Neural cell (in vitro differentiated cells): ENCODE measurements around the gene GHRL. TPM values are rescaled to one million over a fixed set of nuclear protein-coding genes. Genes with fewer than 3 reads are reported as not detected.

Source experiments
- H2AFZ ChIP-seq: fragments of 200-600, 300-800 bp; sonication (generic), shearing (Covaris generic); 2 replicates; pipeline ENCODE4 v1.6.0; 2014; ENCODE audit warnings: low read depth, mild to moderate bottlenecking, antibody characterized with exemption, low read length, moderate library complexity
- H3F3A ChIP-seq: fragments of 200-600 bp; shearing (Covaris generic); 2 replicates; pipeline ENCODE4 v1.6.1; 2016; ENCODE audit warnings: mild to moderate bottlenecking, moderate library complexity, mixed read lengths, antibody characterized with exemption, low read length; ENCODE audit not compliant: insufficient read depth, poor library complexity, severe bottlenecking
- H3K27ac ChIP-seq: fragments of 200-600, 300-800 bp; sonication (generic), shearing (Covaris generic); 2 replicates; pipeline ENCODE4 v1.5.1; 2014; ENCODE audit warnings: mild to moderate bottlenecking, low read length, moderate library complexity
- H3K27me3 ChIP-seq: fragments of 300-800, 200-600 bp; sonication (generic), shearing (Covaris generic); 2 replicates; pipeline ENCODE4 v1.6.0; 2014; ENCODE audit warnings: mild to moderate bottlenecking, low read depth, low read length, moderate library complexity; ENCODE audit not compliant: insufficient read depth
- H3K36me3 ChIP-seq: fragments of 300-800, 200-600 bp; sonication (generic), shearing (Covaris generic); 2 replicates; pipeline ENCODE4 v1.5.1; 2014; ENCODE audit warnings: mild to moderate bottlenecking, antibody characterized with exemption, low read length, moderate library complexity; ENCODE audit not compliant: insufficient read depth
- H3K4me2 ChIP-seq: fragments of 300-800, 200-600 bp; sonication (generic), shearing (Covaris generic); 2 replicates; pipeline ENCODE4 v1.6.0; 2014; ENCODE audit warnings: mild to moderate bottlenecking, low read length
- H3K4me3 ChIP-seq: fragments of 300-800, 200-600 bp; sonication (generic), shearing (Covaris generic); 2 replicates; pipeline ENCODE4 v1.5.1; 2014; ENCODE audit warnings: mild to moderate bottlenecking, low read length, moderate library complexity
- H3K79me2 ChIP-seq: fragments of 200-600 bp; shearing (Covaris generic); replicated peaks from 2 replicates; pipeline ENCODE4 v1.6.0; 2014; ENCODE audit warnings: mild to moderate bottlenecking, low read length, moderate library complexity; ENCODE audit not compliant: insufficient read depth
- H3K9ac ChIP-seq: fragments of 300-800, 200-600 bp; sonication (generic), shearing (Covaris generic); 2 replicates; pipeline ENCODE4 v1.6.1; 2016; ENCODE audit warnings: mild to moderate bottlenecking, low read length, mixed read lengths
- H3K9me2 ChIP-seq: fragments of 200-600 bp; shearing (Covaris generic); 2 replicates; pipeline ENCODE4 v1.6.1; 2016; ENCODE audit warnings: mild to moderate bottlenecking, low read length, mixed read lengths; ENCODE audit not compliant: insufficient read depth
- H3K9me3 ChIP-seq: fragments of 200-600, 300-800 bp; sonication (generic), shearing (Covaris generic); 2 replicates; pipeline ENCODE4 v1.6.1; 2016; ENCODE audit warnings: mild to moderate bottlenecking, mixed run types, low read length, moderate library complexity, mixed read lengths
- H4K20me1 ChIP-seq: fragments of 200-600 bp; shearing (Covaris generic); 2 replicates; pipeline ENCODE4 v1.6.1; 2016; ENCODE audit warnings: mild to moderate bottlenecking, mixed run types; ENCODE audit not compliant: insufficient read depth
- EP300 ChIP-seq: fragments of 450-650 bp; conservative IDR thresholded peaks from 2 replicates; pipeline ENCODE4 v1.6.1; 2014; ENCODE audit warnings: antibody characterized with exemption, mild to moderate bottlenecking, moderate library complexity; ENCODE audit not compliant: poor library complexity, severe bottlenecking
- EZH2 ChIP-seq: fragments of 200-600, 300-800 bp; shearing (Covaris generic), sonication (generic); IDR thresholded peaks from 2 replicates; pipeline ENCODE4 v1.6.1; 2014; ENCODE audit warnings: antibody characterized with exemption, low read length, borderline replicate concordance, mild to moderate bottlenecking; ENCODE audit not compliant: insufficient read depth, poor library complexity, severe bottlenecking
- MXI1 ChIP-seq: fragments of 450-650 bp; conservative IDR thresholded peaks from 2 replicates; pipeline ENCODE4 v1.6.1; 2014; ENCODE audit warnings: antibody characterized with exemption, mild to moderate bottlenecking; ENCODE audit not compliant: poor library complexity, severe bottlenecking
- POLR2AphosphoS5 ChIP-seq: IDR thresholded peaks from 2 replicates; pipeline ENCODE4 v1.6.1; 2012
- RAD21 ChIP-seq: fragments of 450-650 bp; conservative IDR thresholded peaks from 2 replicates; pipeline ENCODE4 v1.6.1; 2014; ENCODE audit warnings: antibody characterized with exemption, mild to moderate bottlenecking, moderate library complexity
- SMC3 ChIP-seq: fragments of 450-650 bp; conservative IDR thresholded peaks from 2 replicates; pipeline ENCODE4 v1.6.1; 2014; ENCODE audit warnings: antibody characterized with exemption, mild to moderate bottlenecking, moderate library complexity; ENCODE audit not compliant: poor library complexity
- TAF1 ChIP-seq: IDR thresholded peaks from 2 replicates; pipeline ENCODE4 v1.6.1; 2012; ENCODE audit warnings: low read depth
- polyA plus RNA-seq: library from polyadenylated mRNA; depleted of rRNA; stranded (reverse); fragments of >200 nt; gene quantifications from 2 replicates; pipeline ENCODE4 v1.2.3, GENCODE V29; 2014
- TF ChIP-seq, protein P1 (sequence below): fragments of 450-650 bp; IDR thresholded peaks from 2 replicates; pipeline ENCODE4 v1.5.1; 2014; ENCODE audit warnings: antibody characterized with exemption, mild to moderate bottlenecking, moderate library complexity; ENCODE audit not compliant: poor library complexity, severe bottlenecking
- TF ChIP-seq, protein P2 (sequence below): IDR thresholded peaks from 2 replicates; pipeline ENCODE4 v1.6.1; 2012; ENCODE audit warnings: borderline replicate concordance

Gene GHRL
- polyA plus RNA-seq, 1 donor from 2014 or later, result 2.8 TPM

- H3K4me3 ChIP-seq, result no peak overlapping the region
- no peaks in the 10 kb centered on the region for H3K9me2 ChIP-seq
- H3F3A ChIP-seq, result no peaks in the 10 kb centered on the region
- TF ChIP-seq, protein P1, sequence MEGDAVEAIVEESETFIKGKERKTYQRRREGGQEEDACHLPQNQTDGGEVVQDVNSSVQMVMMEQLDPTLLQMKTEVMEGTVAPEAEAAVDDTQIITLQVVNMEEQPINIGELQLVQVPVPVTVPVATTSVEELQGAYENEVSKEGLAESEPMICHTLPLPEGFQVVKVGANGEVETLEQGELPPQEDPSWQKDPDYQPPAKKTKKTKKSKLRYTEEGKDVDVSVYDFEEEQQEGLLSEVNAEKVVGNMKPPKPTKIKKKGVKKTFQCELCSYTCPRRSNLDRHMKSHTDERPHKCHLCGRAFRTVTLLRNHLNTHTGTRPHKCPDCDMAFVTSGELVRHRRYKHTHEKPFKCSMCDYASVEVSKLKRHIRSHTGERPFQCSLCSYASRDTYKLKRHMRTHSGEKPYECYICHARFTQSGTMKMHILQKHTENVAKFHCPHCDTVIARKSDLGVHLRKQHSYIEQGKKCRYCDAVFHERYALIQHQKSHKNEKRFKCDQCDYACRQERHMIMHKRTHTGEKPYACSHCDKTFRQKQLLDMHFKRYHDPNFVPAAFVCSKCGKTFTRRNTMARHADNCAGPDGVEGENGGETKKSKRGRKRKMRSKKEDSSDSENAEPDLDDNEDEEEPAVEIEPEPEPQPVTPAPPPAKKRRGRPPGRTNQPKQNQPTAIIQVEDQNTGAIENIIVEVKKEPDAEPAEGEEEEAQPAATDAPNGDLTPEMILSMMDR, result no peak
- TF ChIP-seq MXI1 (no peak), POLR2AphosphoS5 (no peak), EZH2 (no peak), RAD21 (no peak), EP300 (no peak), TAF1 (no peak), SMC3 (no peak)
- TF ChIP-seq, protein P2, sequence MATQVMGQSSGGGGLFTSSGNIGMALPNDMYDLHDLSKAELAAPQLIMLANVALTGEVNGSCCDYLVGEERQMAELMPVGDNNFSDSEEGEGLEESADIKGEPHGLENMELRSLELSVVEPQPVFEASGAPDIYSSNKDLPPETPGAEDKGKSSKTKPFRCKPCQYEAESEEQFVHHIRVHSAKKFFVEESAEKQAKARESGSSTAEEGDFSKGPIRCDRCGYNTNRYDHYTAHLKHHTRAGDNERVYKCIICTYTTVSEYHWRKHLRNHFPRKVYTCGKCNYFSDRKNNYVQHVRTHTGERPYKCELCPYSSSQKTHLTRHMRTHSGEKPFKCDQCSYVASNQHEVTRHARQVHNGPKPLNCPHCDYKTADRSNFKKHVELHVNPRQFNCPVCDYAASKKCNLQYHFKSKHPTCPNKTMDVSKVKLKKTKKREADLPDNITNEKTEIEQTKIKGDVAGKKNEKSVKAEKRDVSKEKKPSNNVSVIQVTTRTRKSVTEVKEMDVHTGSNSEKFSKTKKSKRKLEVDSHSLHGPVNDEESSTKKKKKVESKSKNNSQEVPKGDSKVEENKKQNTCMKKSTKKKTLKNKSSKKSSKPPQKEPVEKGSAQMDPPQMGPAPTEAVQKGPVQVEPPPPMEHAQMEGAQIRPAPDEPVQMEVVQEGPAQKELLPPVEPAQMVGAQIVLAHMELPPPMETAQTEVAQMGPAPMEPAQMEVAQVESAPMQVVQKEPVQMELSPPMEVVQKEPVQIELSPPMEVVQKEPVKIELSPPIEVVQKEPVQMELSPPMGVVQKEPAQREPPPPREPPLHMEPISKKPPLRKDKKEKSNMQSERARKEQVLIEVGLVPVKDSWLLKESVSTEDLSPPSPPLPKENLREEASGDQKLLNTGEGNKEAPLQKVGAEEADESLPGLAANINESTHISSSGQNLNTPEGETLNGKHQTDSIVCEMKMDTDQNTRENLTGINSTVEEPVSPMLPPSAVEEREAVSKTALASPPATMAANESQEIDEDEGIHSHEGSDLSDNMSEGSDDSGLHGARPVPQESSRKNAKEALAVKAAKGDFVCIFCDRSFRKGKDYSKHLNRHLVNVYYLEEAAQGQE, result no peak
- H3K27me3 ChIP-seq, result no peaks in the 10 kb centered on the region
- H4K20me1 ChIP-seq, result no peaks in the 10 kb centered on the region
- peaks cover 9% of the 10 kb centered on the region for H3K36me3 ChIP-seq
- H3K79me2 ChIP-seq, result no peaks in the 10 kb centered on the region
- no peaks in the 10 kb centered on the region for H3K9me3 ChIP-seq
- no peak overlapping the region for H3K9ac ChIP-seq
- no peak overlapping the region for H3K27ac ChIP-seq
- no peak overlapping the region for H2AFZ ChIP-seq
- H3K4me2 ChIP-seq, result no peak overlapping the region
Observed at GRCh38 chr3:10311710-10312109, 19.0 kb upstream of the GHRL start.

DNA sequence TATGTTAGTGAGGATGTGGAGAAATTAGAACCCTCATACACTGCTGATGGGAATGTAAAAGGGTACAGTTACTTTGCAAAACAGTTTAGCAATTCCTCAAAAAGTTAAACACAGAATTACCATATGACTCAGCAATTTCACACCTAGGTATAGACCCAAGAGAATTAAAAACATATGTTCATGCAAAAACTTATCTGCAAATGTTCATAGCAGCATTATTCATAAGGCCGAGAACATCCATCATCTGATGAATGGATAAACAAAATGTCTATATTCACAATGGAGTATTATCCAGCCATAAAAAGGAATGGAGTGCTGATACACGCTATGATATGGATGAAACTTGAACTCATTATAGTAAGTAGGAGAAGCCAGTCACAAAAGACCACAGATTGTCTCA lies 17.8 kb upstream of the GHRL start:
- Histone ChIP-seq H3K9me2 (no peaks in the 10 kb centered on the region), H3K4me2 (no peak overlapping the region), H3F3A (no peaks in the 10 kb centered on the region), H3K27me3 (no peaks in the 10 kb centered on the region), H3K9ac (no peak overlapping the region), H2AFZ (no peak overlapping the region), H4K20me1 (no peaks in the 10 kb centered on the region), H3K36me3 (peaks cover 9% of the 10 kb centered on the region), H3K4me3 (no peak overlapping the region), H3K79me2 (no peaks in the 10 kb centered on the region), H3K27ac (no peak overlapping the region), H3K9me3 (no peaks in the 10 kb centered on the region)
- TF ChIP-seq POLR2AphosphoS5, result no peak
- TF ChIP-seq RAD21, result no peak
- TF ChIP-seq SMC3, result no peak
- TF ChIP-seq, protein P2, result no peak
- no peak for TF ChIP-seq TAF1
- TF ChIP-seq MXI1, result no peak
- no peak for TF ChIP-seq EP300
- TF ChIP-seq, protein P1, result no peak
- no peak for TF ChIP-seq EZH2
